Lower leg skin (tissue), 4 donors: ENCODE measurements around the gene ROM1. TPM values are rescaled to one million over a fixed set of nuclear protein-coding genes. Genes with fewer than 3 reads are reported as not detected.

Experiments
- DNase-seq, 2 donors: peaks; one replicate each; pipeline ENCODE4 v3.0.0-alpha.2; 2019; ENCODE audit warnings: low spot score in 2 of 2
- H3K4me3 ChIP-seq: fragments of 200-600 bp; sonication (generic); 2 replicates; pipeline ENCODE4 v1.5.1; 2017; ENCODE audit warnings: mild to moderate bottlenecking, low read depth; ENCODE audit not compliant: poor library complexity, severe bottlenecking
- POLR2A ChIP-seq, 2 donors: fragments of 450-650 bp; IDR thresholded peaks; one replicate each; pipeline ENCODE4 v1.6.1; 2016 to 2017; ENCODE audit warnings: antibody characterized with exemption in 2 of 2, mild to moderate bottlenecking in 1 of 2, moderate library complexity in 1 of 2
- WGBS, 2 donors: methylation state at CpG; one replicate each; pipeline ENCODE4 v1.1.5; 2018; 5-methylcytosine and 5-hydroxymethylcytosine counted together
- intact Hi-C: fragments of 100-400 bp; cut with DNase I; formaldehyde crosslinking; loops from one replicate; pipeline ENCODE4 v1.15.0; 2023; ENCODE audit warnings: low total_unique reads
- total RNA-seq, 4 donors: library from RNA; depleted of rRNA; stranded (reverse); fragments of >200 nt; gene quantifications; one replicate each; pipeline ENCODE4 v1.1.0, GENCODE V29; 2016
- TF ChIP-seq, protein P1 (sequence below), 3 donors: fragments of 450-650 bp; IDR thresholded peaks; one replicate each; pipeline ENCODE4 v1.5.1; 2016; ENCODE audit warnings: antibody characterized with exemption in 3 of 3, mild to moderate bottlenecking in 3 of 3, moderate library complexity in 2 of 3

ROM1 gene
- total RNA-seq, 4 donors from 2014 or later: 4.0 to 7.6 (median 6.5) TPM

GRCh38 chr11:62605902-62606301 is 7.2 kb upstream of the ROM1 start:
- H3K4me3 ChIP-seq: no peak overlapping the region
- 87 to 92% methylated on average over 15 of the region's 15 CpGs for WGBS, 2 donors
- intact Hi-C loops: no loop called here
- no peak for TF ChIP-seq POLR2A (IDR thresholded peaks at IDR 0.05)
- TF ChIP-seq, protein P1, sequence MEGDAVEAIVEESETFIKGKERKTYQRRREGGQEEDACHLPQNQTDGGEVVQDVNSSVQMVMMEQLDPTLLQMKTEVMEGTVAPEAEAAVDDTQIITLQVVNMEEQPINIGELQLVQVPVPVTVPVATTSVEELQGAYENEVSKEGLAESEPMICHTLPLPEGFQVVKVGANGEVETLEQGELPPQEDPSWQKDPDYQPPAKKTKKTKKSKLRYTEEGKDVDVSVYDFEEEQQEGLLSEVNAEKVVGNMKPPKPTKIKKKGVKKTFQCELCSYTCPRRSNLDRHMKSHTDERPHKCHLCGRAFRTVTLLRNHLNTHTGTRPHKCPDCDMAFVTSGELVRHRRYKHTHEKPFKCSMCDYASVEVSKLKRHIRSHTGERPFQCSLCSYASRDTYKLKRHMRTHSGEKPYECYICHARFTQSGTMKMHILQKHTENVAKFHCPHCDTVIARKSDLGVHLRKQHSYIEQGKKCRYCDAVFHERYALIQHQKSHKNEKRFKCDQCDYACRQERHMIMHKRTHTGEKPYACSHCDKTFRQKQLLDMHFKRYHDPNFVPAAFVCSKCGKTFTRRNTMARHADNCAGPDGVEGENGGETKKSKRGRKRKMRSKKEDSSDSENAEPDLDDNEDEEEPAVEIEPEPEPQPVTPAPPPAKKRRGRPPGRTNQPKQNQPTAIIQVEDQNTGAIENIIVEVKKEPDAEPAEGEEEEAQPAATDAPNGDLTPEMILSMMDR (IDR thresholded peaks at IDR 0.05): no peak
- DNase-seq: no peak

GRCh38 chr11:62607714-62608113 is 5.3 kb upstream of the ROM1 start:
- intact Hi-C loops: no loop called here
- TF ChIP-seq POLR2A (IDR thresholded peaks at IDR 0.05): no peak
- H3K4me3 ChIP-seq: no peak overlapping the region
- 78 to 84% methylated on average over 4 of the region's 4 CpGs for WGBS, 2 donors
- DNase-seq: no peak

- DNase-seq: no peak
- no peak overlapping the region for H3K4me3 ChIP-seq
- 94 to 95% methylated on average over 12 of the region's 12 CpGs for WGBS, 2 donors
- TF ChIP-seq POLR2A (IDR thresholded peaks at IDR 0.05): no peak
- TF ChIP-seq, protein P1 (IDR thresholded peaks at IDR 0.05): no peak
- intact Hi-C loops: no loop called here
Observed at GRCh38 chr11:62608776-62609175, 4.3 kb upstream of the ROM1 start.

GRCh38 chr11:62610403-62610802 is 2.7 kb upstream of the ROM1 start:
- no peak overlapping the region for H3K4me3 ChIP-seq
- no peak for DNase-seq
- TF ChIP-seq, protein P1 (IDR thresholded peaks at IDR 0.05): no peak
- TF ChIP-seq POLR2A (IDR thresholded peaks at IDR 0.05): no peak
- intact Hi-C loops: no loop called here
- WGBS, 2 donors: 93 to 95% methylated on average over 6 of the region's 6 CpGs

DNA sequence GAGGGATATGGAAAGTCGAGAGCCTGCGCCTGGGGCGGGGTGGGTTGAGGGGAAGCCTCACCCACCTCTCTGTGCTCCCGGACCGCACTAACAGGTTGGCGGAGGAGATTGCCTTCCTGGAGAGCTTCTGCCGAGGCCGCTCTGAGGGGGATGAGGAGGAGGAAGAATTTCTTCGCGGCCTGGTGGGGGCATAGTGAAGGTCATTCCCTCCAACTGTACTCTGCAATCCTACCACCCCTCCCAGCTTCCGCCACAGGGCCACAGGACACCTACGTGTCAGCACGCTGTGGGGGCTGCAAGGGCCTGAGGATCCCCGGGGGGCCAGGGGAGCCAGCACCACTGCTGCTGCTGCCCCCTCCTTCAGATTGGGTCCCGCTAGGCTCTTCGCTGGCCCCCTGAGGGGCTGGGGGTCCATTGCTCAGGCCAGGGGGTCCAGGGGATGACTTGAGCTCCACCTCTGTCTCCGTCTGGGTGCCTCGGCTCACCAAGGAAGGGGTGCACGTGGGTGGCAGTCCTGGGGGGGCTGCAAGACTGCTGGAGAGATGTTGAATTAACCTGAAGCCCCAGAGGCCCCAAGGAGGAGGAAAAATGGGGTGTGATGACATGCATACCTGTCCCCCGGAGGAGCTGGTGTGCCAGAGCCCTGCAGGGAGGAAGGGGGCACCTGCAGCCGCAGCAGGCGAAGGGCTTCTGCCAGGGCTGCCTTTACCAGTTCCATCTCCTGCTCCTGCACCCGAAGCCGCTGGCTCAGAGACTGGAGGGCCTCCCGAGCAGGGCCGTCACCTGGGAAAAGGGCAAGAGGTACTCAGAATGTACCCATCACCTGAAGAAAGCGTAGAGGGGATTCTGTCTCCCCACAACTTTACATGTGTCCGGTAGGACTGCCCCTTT is 2.0 kb upstream of the ROM1 start:
- no peak for DNase-seq
- WGBS, 2 donors: 69 to 73% methylated on average over 22 to 26 of the region's 28 CpGs
- TF ChIP-seq, protein P1 (IDR thresholded peaks at IDR 0.05): no peak
- TF ChIP-seq POLR2A (IDR thresholded peaks at IDR 0.05): no peak
- H3K4me3 ChIP-seq: peak overlapping the region; percentile 57
- intact Hi-C loops: no loop called here

- WGBS, 2 donors: 0 to 1% methylated on average over 34 of the region's 34 CpGs
- TF ChIP-seq, protein P1 (IDR thresholded peaks at IDR 0.05): no peak
- TF ChIP-seq POLR2A (IDR thresholded peaks at IDR 0.05): no peak
- intact Hi-C loops: no loop called here
- peak overlapping the region; percentile 57 for H3K4me3 ChIP-seq
- DNase-seq: peak in 1 of 2 donors; percentile 90
Observed at GRCh38 chr11:62611705-62612365, 1.2 kb upstream of the ROM1 start.
